AG10803 (cell line): Measurements from ENCODE around the gene CDK4.

Experiments
- DNase-seq: peaks from one replicate; pipeline ENCODE4 v3.0.0; 2010; ENCODE audit warnings: low read depth
- H3K4me3 ChIP-seq: 2 replicates; pipeline ENCODE4 v1.5.1; 2011; ENCODE audit warnings: mild to moderate bottlenecking, low read length, control low read depth
- CTCF ChIP-seq: conservative IDR thresholded peaks from 2 replicates; pipeline ENCODE4 v1.5.1; 2011; ENCODE audit warnings: mild to moderate bottlenecking, low read length, control low read depth, inconsistent platforms

The CDK4 gene

GRCh38 chr12:57749061-57749460 lies 3.0 kb downstream of the CDK4 start:
- no peak for DNase-seq
- no peak for TF ChIP-seq CTCF
- no peak overlapping the region for H3K4me3 ChIP-seq

GRCh38 chr12:57746025-57746424 lies 6.1 kb downstream of the CDK4 start:
- H3K4me3 ChIP-seq, result peak overlapping the region; percentile 99

GRCh38 chr12:57745485-57745881 lies 6.6 kb downstream of the CDK4 start:
- no peak for TF ChIP-seq CTCF
- peak overlapping the region; percentile 99 for H3K4me3 ChIP-seq
- DNase-seq, result no peak

More at GRCh38 chr12:57746025-57746424, 6.1 kb downstream of the CDK4 start:
- no peak for DNase-seq
- no peak for TF ChIP-seq CTCF

GRCh38 chr12:57744777-57745484 lies 7.2 kb downstream of the CDK4 start, which contains the start of gene TSPAN31:
TSS of gene TSPAN31 (plus strand) at chr12:57745039. CDS start at chr12:57745155, 116 bp downstream.
- DNase-seq, result peak; percentile 98
- no peak for TF ChIP-seq CTCF
- peak within 1 kb of the TSS; percentile 99 for H3K4me3 ChIP-seq

GRCh38 chr12:57744194-57744776 lies 7.8 kb downstream of the CDK4 start:
- DNase-seq, result peak; percentile 82
- H3K4me3 ChIP-seq, result peak overlapping the region; percentile 99
- no peak for TF ChIP-seq CTCF

- DNase-seq, result no peak
- TF ChIP-seq CTCF, result no peak
- no peak overlapping the region for H3K4me3 ChIP-seq
These were observed 8.3 kb downstream of the CDK4 start for GRCh38 chr12:57743769-57744168.
